H1 (cell line): ENCODE data around the gene ALDH1A2. TPM values are rescaled to one million over a fixed set of nuclear protein-coding genes. Genes with fewer than 3 reads are reported as not detected.

Experiments used
- ASH2L ChIP-seq: fragments of 200-600, 300-600 bp; sonication (generic); IDR thresholded peaks from one replicate; pipeline ENCODE4 v1.7.1; 2017; ENCODE audit warnings: low read length
- ATF3 ChIP-seq: IDR thresholded peaks from 2 replicates; pipeline ENCODE4 v1.6.1; 2011; ENCODE audit warnings: low read depth, mild to moderate bottlenecking, low read length; ENCODE audit not compliant: insufficient read depth
- CEBPB ChIP-seq: IDR thresholded peaks from 2 replicates; pipeline ENCODE4 v1.6.1; 2012; ENCODE audit warnings: low read depth, low read length
- CHD7 ChIP-seq: fragments of 300-600 bp; sonication (generic); IDR thresholded peaks from 2 replicates; pipeline ENCODE4 v1.7.1; 2012; ENCODE audit warnings: low read length, moderate library complexity, mild to moderate bottlenecking, inconsistent platforms; ENCODE audit not compliant: insufficient replicate concordance
- RAD21 ChIP-seq, 2 experiments: IDR thresholded peaks in 1 of 2; conservative IDR thresholded peaks in 1 of 2; 2 replicates each; pipeline ENCODE4 v1.6.1; 2011; ENCODE audit warnings: low read depth in 2 of 2, low read length in 2 of 2, improper control_type of control experiment in 1 of 2, inconsistent platforms in 1 of 2, mild to moderate bottlenecking in 1 of 2, moderate library complexity in 1 of 2
- SP1 ChIP-seq: IDR thresholded peaks from 2 replicates; pipeline ENCODE4 v1.6.1; 2011; ENCODE audit warnings: low read depth, low read length
- TCF12 ChIP-seq: IDR thresholded peaks from 2 replicates; pipeline ENCODE4 v1.6.1; 2011; ENCODE audit warnings: low read depth, mild to moderate bottlenecking, low read length
- TEAD4 ChIP-seq: IDR thresholded peaks from 2 replicates; pipeline ENCODE4 v1.6.1; 2012; ENCODE audit warnings: low read depth, low read length, inconsistent platforms, mixed read lengths
- YY1 ChIP-seq: IDR thresholded peaks from 2 replicates; pipeline ENCODE4 v1.6.1; 2011; ENCODE audit warnings: low read depth, mild to moderate bottlenecking, low read length
- polyA plus RNA-seq, 7 experiments: library from polyadenylated mRNA; depleted of rRNA in 3 of 7; stranded (reverse) in 5 of 7; unstranded in 2 of 7; fragments of >200 nt in 5 of 7; fragments of 200-250 nt in 2 of 7; gene quantifications; 1 replicate in 5 of 7; 2 replicates in 1 of 7; 4 replicates in 1 of 7; pipeline versions ENCODE4 v1.2.1 to v1.2.3, GENCODE V29; 2011 to 2013; ENCODE audit warnings: missing spikeins in 2 of 7, mixed read lengths in 2 of 7
- total RNA-seq: library from RNA; stranded (reverse); fragmentation: NEBNext Ultra II Directional; extraction: Animal tissue kit (Norgen Biotek cat#: 25700); gene quantifications from 2 replicates; pipeline ENCODE4 v1.2.1, GENCODE V29; 2021

ALDH1A2 gene
- total and polyA plus RNA-seq, 2 of the 8 experiments (the other 6 are each of a cell fraction or from before 2014, with no cell fraction given), result 0.06 to 0.24 TPM

GRCh38 chr15:57953874-57954273, 111.6 kb downstream of the ALDH1A2 start (continued):
- TF ChIP-seq CHD7 (no peak), TEAD4 (no peak), CEBPB (no peak), RAD21 (IDR thresholded peaks at IDR 0.05 in 1 of 2, conservative IDR thresholded peaks at IDR 0.05 in 1 of 2; ENCODE audit: low read depth in 2 of 2, low read length in 2 of 2) (no peak), ATF3 (no peak), YY1 (no peak), SP1 (no peak), TCF12 (no peak), ASH2L (no peak)
